ENCODE data around the gene GBF1.

The GBF1 gene

GRCh38 chr10:102405632-102406031 lies 160.3 kb downstream of the GBF1 start:
- no peak overlapping the region for H3K4ac ChIP-seq (ENCODE audit: low read length)
- peaks cover 0 to 39% (median 22%) of the 10 kb centered on the region in 3 experiments for H3K27me3 ChIP-seq (ENCODE audit: control insufficient read depth in 3 of 3, insufficient read depth in 3 of 3, low read depth in 1 of 3, low read length in 3 of 3)
- no peak overlapping the region for H2BK120ac ChIP-seq (ENCODE audit: low read depth, low read length)
- H2AFZ ChIP-seq (ENCODE audit: low read length), result no peak overlapping the region
- peaks cover 0 to 5% of the 10 kb centered on the region in 2 donors for H3K9me3 ChIP-seq (replicated peaks in 1 of 2; ENCODE audit: control insufficient read depth in 2 of 2, insufficient read depth in 1 of 2, low read depth in 1 of 2, low read length in 2 of 2)
- no peak overlapping the region for H3K4me3 ChIP-seq (ENCODE audit: low read length in 2 of 2)
- H3K4me1 ChIP-seq (ENCODE audit: control insufficient read depth in 2 of 2, insufficient read depth in 1 of 2, low read depth in 1 of 2, low read length in 2 of 2), result peaks cover 13 to 22% of the 10 kb centered on the region in 2 donors
- peaks cover 0 to 36% of the 10 kb centered on the region in 2 donors for H3K36me3 ChIP-seq (replicated peaks in 1 of 2; ENCODE audit: control insufficient read depth in 2 of 2, insufficient read depth in 2 of 2, low read length in 2 of 2)
- H2BK5ac ChIP-seq (ENCODE audit: low read length), result no peak overlapping the region
- H3K14ac ChIP-seq (ENCODE audit: low read length), result peak overlapping the region; percentile 89
- H3K23ac ChIP-seq (ENCODE audit: low read depth, low read length, poor library complexity), result peak overlapping the region; percentile 73
- H2AK5ac ChIP-seq (ENCODE audit: low read depth, low read length), result peak overlapping the region; percentile 94
- no CpG with 5 or more reads among the region's 6 CpGs for WGBS, 2 donors (ENCODE audit: extremely low coverage in 2 of 2, insufficient read length in 2 of 2, insufficient replicate concordance in 1 of 2)
- no peak overlapping the region for H4K8ac ChIP-seq (ENCODE audit: low read depth, low read length)
- no peak overlapping the region for H2BK15ac ChIP-seq (ENCODE audit: low read length)
- H3K79me1 ChIP-seq (ENCODE audit: low read depth, low read length), result no peaks in the 10 kb centered on the region
- no peak overlapping the region for H3K27ac ChIP-seq (replicated peaks; ENCODE audit: low read length)
- DNase-seq (ENCODE audit: low spot score), result no peak
- peak overlapping the region; percentile 11 for H3K18ac ChIP-seq (ENCODE audit: low read length)
- no peak overlapping the region for H4K91ac ChIP-seq (ENCODE audit: low read depth, low read length, poor library complexity)
- no peak overlapping the region for H3K4me2 ChIP-seq (ENCODE audit: insufficient read depth, low read length, poor library complexity, severe bottlenecking)
- no peak overlapping the region for H2BK12ac ChIP-seq (ENCODE audit: low read length)
- peak overlapping the region; percentile 70 for H3K9ac ChIP-seq (ENCODE audit: low read depth, low read length, poor library complexity)

DNA sequence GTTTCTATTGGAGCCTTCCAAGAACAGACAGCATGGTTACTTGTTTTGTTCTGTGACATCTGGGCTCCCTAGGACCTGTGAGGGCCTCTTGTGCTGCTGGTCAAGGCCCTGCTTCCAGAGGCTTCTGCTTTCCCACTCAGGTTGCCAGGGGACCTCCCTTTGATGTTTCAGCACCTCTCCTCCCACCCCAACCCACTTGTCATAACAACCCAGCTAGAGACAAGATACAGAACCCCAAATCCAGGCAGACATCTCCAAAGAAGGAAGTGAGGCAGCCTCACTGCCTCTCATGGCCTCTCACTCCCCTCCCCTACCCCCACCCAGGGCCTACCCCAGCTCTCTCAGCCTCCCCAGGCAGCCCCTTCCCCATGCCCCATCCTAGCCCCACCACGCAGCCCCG lies 161.5 kb downstream of the GBF1 start:
- H4K8ac ChIP-seq (ENCODE audit: low read depth, low read length), result no peak overlapping the region
- no peak overlapping the region for H2AK5ac ChIP-seq (ENCODE audit: low read depth, low read length)
- H3K79me1 ChIP-seq (ENCODE audit: low read depth, low read length), result no peaks in the 10 kb centered on the region
- H3K23ac ChIP-seq (ENCODE audit: low read depth, low read length, poor library complexity), result no peak overlapping the region
- H2BK120ac ChIP-seq (ENCODE audit: low read depth, low read length), result no peak overlapping the region
- H3K9me3 ChIP-seq (replicated peaks in 1 of 2; ENCODE audit: control insufficient read depth in 2 of 2, insufficient read depth in 1 of 2, low read depth in 1 of 2, low read length in 2 of 2), result peaks cover 0 to 9% of the 10 kb centered on the region in 2 donors
- no peak overlapping the region for H2BK12ac ChIP-seq (ENCODE audit: low read length)
- peaks cover 0 to 30% of the 10 kb centered on the region in 2 donors for H3K36me3 ChIP-seq (replicated peaks in 1 of 2; ENCODE audit: control insufficient read depth in 2 of 2, insufficient read depth in 2 of 2, low read length in 2 of 2)
- H3K4ac ChIP-seq (ENCODE audit: low read length), result no peak overlapping the region
- H2BK15ac ChIP-seq (ENCODE audit: low read length), result no peak overlapping the region
- H4K91ac ChIP-seq (ENCODE audit: low read depth, low read length, poor library complexity), result no peak overlapping the region
- H3K27me3 ChIP-seq (ENCODE audit: control insufficient read depth in 3 of 3, insufficient read depth in 3 of 3, low read depth in 1 of 3, low read length in 3 of 3), result peaks cover 0 to 49% (median 22%) of the 10 kb centered on the region in 3 experiments
- H3K27ac ChIP-seq (replicated peaks; ENCODE audit: low read length), result no peak overlapping the region
- H2AFZ ChIP-seq (ENCODE audit: low read length), result no peak overlapping the region
- DNase-seq (ENCODE audit: low spot score), result no peak
- H3K4me3 ChIP-seq (ENCODE audit: low read length in 2 of 2), result no peak overlapping the region
- H3K18ac ChIP-seq (ENCODE audit: low read length), result no peak overlapping the region
- peaks cover 23 to 34% of the 10 kb centered on the region in 2 donors for H3K4me1 ChIP-seq (ENCODE audit: control insufficient read depth in 2 of 2, insufficient read depth in 1 of 2, low read depth in 1 of 2, low read length in 2 of 2)
- no peak overlapping the region for H3K14ac ChIP-seq (ENCODE audit: low read length)
- no peak overlapping the region for H2BK5ac ChIP-seq (ENCODE audit: low read length)
- H3K9ac ChIP-seq (ENCODE audit: low read depth, low read length, poor library complexity), result no peak overlapping the region
- H3K4me2 ChIP-seq (ENCODE audit: insufficient read depth, low read length, poor library complexity, severe bottlenecking), result no peak overlapping the region
- no CpG with 5 or more reads among the region's 2 CpGs for WGBS, 2 donors (ENCODE audit: extremely low coverage in 2 of 2, insufficient read length in 2 of 2, insufficient replicate concordance in 1 of 2)

DNA sequence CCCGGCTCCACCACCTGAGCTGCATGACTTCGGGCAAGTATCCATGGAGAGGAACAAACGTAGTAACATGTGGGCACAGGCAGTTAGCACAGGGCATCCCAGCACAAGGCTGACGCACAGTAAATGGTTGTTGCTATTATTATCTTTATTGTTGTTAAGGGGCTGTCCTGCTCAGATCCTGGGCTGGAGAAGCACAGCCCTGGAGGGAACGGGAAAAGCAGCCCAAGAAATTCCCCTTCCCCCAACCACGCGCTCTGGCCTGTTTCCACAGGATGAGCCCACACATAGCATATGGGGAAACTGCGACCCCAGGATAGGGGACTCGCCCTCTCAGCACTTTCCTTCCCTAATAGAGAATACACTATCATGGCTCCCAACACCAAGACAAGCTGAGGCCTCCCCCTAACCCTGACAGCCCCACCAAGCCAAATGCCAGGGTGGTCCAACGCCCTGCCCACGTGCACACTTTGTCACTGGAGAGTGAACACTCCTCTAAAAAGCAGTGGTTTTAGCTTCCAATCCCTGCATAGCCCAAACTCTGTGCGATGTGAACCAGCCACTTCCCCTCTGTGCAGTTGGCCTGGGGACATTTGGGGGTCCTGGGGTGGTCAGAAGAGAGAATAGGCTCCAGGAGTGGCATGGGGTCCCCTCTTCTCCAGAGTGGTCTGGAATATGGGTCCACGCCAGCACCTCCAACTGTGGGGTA lies 162.2 kb downstream of the GBF1 start:
- Histone ChIP-seq H2AFZ (ENCODE audit: low read length) (no peak overlapping the region), H2BK12ac (ENCODE audit: low read length) (no peak overlapping the region), H2AK5ac (ENCODE audit: low read depth, low read length) (peak overlapping the region; percentile 64), H3K4me3 (ENCODE audit: low read length in 2 of 2) (no peak overlapping the region), H3K18ac (ENCODE audit: low read length) (peak overlapping the region; percentile 14), H2BK15ac (ENCODE audit: low read length) (peak overlapping the region; percentile 69), H4K91ac (ENCODE audit: low read depth, low read length, poor library complexity) (no peak overlapping the region), H3K14ac (ENCODE audit: low read length) (peak overlapping the region; percentile 84), H3K9me3 (replicated peaks in 1 of 2; ENCODE audit: control insufficient read depth in 2 of 2, insufficient read depth in 1 of 2, low read depth in 1 of 2, low read length in 2 of 2) (peaks cover 0 to 9% of the 10 kb centered on the region in 2 donors), H3K4me1 (ENCODE audit: control insufficient read depth in 2 of 2, insufficient read depth in 1 of 2, low read depth in 1 of 2, low read length in 2 of 2) (peaks cover 27 to 42% of the 10 kb centered on the region in 2 donors), H3K27ac (replicated peaks; ENCODE audit: low read length) (no peak overlapping the region), H2BK5ac (ENCODE audit: low read length) (no peak overlapping the region), H2BK120ac (ENCODE audit: low read depth, low read length) (no peak overlapping the region), H3K4ac (ENCODE audit: low read length) (no peak overlapping the region), H3K27me3 (ENCODE audit: control insufficient read depth in 3 of 3, insufficient read depth in 3 of 3, low read depth in 1 of 3, low read length in 3 of 3) (peaks cover 0 to 49% (median 22%) of the 10 kb centered on the region in 3 experiments), H3K79me1 (ENCODE audit: low read depth, low read length) (no peaks in the 10 kb centered on the region), H3K23ac (ENCODE audit: low read depth, low read length, poor library complexity) (peak overlapping the region; percentile 90), H4K8ac (ENCODE audit: low read depth, low read length) (no peak overlapping the region), H3K9ac (ENCODE audit: low read depth, low read length, poor library complexity) (peak overlapping the region; percentile 67), H3K36me3 (replicated peaks in 1 of 2; ENCODE audit: control insufficient read depth in 2 of 2, insufficient read depth in 2 of 2, low read length in 2 of 2) (peaks cover 0 to 29% of the 10 kb centered on the region in 2 donors), H3K4me2 (ENCODE audit: insufficient read depth, low read length, poor library complexity, severe bottlenecking) (no peak overlapping the region)
- DNase-seq (ENCODE audit: low spot score), result no peak
- no CpG with 5 or more reads among the region's 13 CpGs for WGBS, 2 donors (ENCODE audit: extremely low coverage in 2 of 2, insufficient read length in 2 of 2, insufficient replicate concordance in 1 of 2)

GRCh38 chr10:102408131-102408727 lies 162.9 kb downstream of the GBF1 start:
- Histone ChIP-seq H3K36me3 (replicated peaks in 1 of 2; ENCODE audit: control insufficient read depth in 2 of 2, insufficient read depth in 2 of 2, low read length in 2 of 2) (peaks cover 0 to 25% of the 10 kb centered on the region in 2 donors), H2BK15ac (ENCODE audit: low read length) (peak overlapping the region; percentile 69), H3K4ac (ENCODE audit: low read length) (no peak overlapping the region), H4K8ac (ENCODE audit: low read depth, low read length) (no peak overlapping the region), H4K91ac (ENCODE audit: low read depth, low read length, poor library complexity) (peak overlapping the region; percentile 64), H3K9me3 (replicated peaks in 1 of 2; ENCODE audit: control insufficient read depth in 2 of 2, insufficient read depth in 1 of 2, low read depth in 1 of 2, low read length in 2 of 2) (peaks cover 0 to 9% of the 10 kb centered on the region in 2 donors), H3K23ac (ENCODE audit: low read depth, low read length, poor library complexity) (peak overlapping the region; percentile 90), H2BK12ac (ENCODE audit: low read length) (no peak overlapping the region), H2AFZ (ENCODE audit: low read length) (peak overlapping the region; percentile 78), H3K27ac (replicated peaks; ENCODE audit: low read length) (no peak overlapping the region), H3K14ac (ENCODE audit: low read length) (peak overlapping the region; percentile 84), H3K79me1 (ENCODE audit: low read depth, low read length) (no peaks in the 10 kb centered on the region), H2BK120ac (ENCODE audit: low read depth, low read length) (no peak overlapping the region), H2AK5ac (ENCODE audit: low read depth, low read length) (peak overlapping the region; percentile 64), H3K4me2 (ENCODE audit: insufficient read depth, low read length, poor library complexity, severe bottlenecking) (peak overlapping the region; percentile 78), H3K9ac (ENCODE audit: low read depth, low read length, poor library complexity) (peak overlapping the region; percentile 67), H3K4me1 (ENCODE audit: control insufficient read depth in 2 of 2, insufficient read depth in 1 of 2, low read depth in 1 of 2, low read length in 2 of 2) (peaks cover 33 to 48% of the 10 kb centered on the region in 2 donors), H2BK5ac (ENCODE audit: low read length) (no peak overlapping the region), H3K18ac (ENCODE audit: low read length) (peak overlapping the region; percentile 52), H3K4me3 (ENCODE audit: low read length in 2 of 2) (peak overlapping the region; percentile 37 to 47), H3K27me3 (ENCODE audit: control insufficient read depth in 3 of 3, insufficient read depth in 3 of 3, low read depth in 1 of 3, low read length in 3 of 3) (peaks cover 0 to 49% (median 22%) of the 10 kb centered on the region in 3 experiments)
- no CpG with 5 or more reads among the region's 14 CpGs for WGBS, 2 donors (ENCODE audit: extremely low coverage in 2 of 2, insufficient read length in 2 of 2, insufficient replicate concordance in 1 of 2)
- no peak for DNase-seq (ENCODE audit: low spot score)
